Loucy (cell line): ENCODE results near the gene RCBTB1.

Experiments
- EZH2phosphoT487 ChIP-seq: fragments of 200-600 bp; IDR thresholded peaks from 2 replicates; pipeline ENCODE4 v1.6.1; 2018; ENCODE audit warnings: antibody characterized with exemption, mild to moderate bottlenecking, moderate library complexity, borderline replicate concordance
- TF ChIP-seq, protein P1 (sequence below): fragments of 200-600 bp; sonication (generic); conservative IDR thresholded peaks from 2 replicates; pipeline ENCODE4 v1.5.1; 2014; ENCODE audit warnings: mild to moderate bottlenecking, antibody characterized with exemption, low read length

DNA sequence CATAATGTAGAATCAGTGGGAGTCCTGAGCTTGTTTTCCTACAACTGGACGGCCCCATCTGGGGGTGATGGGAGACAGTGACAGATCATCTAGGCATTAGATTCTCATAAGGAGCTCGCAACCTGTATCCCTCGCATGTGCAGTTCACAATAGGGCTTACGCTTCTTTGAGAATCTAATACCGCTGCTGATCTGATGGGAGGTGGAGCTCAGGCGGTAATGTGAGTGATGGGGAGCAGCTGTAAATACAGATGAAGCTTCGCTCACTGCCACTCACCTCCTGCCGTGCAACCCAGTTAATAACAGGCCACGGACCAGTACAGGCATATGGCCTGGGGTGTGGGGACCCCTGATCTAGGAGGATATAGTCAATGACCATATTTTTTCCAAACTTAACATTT is 38.8 kb downstream of the RCBTB1 start:
- TF ChIP-seq, protein P1, sequence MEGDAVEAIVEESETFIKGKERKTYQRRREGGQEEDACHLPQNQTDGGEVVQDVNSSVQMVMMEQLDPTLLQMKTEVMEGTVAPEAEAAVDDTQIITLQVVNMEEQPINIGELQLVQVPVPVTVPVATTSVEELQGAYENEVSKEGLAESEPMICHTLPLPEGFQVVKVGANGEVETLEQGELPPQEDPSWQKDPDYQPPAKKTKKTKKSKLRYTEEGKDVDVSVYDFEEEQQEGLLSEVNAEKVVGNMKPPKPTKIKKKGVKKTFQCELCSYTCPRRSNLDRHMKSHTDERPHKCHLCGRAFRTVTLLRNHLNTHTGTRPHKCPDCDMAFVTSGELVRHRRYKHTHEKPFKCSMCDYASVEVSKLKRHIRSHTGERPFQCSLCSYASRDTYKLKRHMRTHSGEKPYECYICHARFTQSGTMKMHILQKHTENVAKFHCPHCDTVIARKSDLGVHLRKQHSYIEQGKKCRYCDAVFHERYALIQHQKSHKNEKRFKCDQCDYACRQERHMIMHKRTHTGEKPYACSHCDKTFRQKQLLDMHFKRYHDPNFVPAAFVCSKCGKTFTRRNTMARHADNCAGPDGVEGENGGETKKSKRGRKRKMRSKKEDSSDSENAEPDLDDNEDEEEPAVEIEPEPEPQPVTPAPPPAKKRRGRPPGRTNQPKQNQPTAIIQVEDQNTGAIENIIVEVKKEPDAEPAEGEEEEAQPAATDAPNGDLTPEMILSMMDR = no peak
- no peak for TF ChIP-seq EZH2phosphoT487
